NK-92 treated with Interleukin-12 subunit alpha and Interleukin-12 subunit beta, amount 100 ng/mL, for 24 hours (cell line): ENCODE results near the gene STEEP1.
"Not testable (repeated sequence)": the region's sequence is repeated elsewhere in the genome, so short reads cannot be mapped to it uniquely, and the experiment has no call there.

Experiments used
- DNase-seq: peaks from one replicate; lab custom pipeline; 2025; lab: John Stamatoyannopoulos, UW

STEEP1 gene

DNA sequence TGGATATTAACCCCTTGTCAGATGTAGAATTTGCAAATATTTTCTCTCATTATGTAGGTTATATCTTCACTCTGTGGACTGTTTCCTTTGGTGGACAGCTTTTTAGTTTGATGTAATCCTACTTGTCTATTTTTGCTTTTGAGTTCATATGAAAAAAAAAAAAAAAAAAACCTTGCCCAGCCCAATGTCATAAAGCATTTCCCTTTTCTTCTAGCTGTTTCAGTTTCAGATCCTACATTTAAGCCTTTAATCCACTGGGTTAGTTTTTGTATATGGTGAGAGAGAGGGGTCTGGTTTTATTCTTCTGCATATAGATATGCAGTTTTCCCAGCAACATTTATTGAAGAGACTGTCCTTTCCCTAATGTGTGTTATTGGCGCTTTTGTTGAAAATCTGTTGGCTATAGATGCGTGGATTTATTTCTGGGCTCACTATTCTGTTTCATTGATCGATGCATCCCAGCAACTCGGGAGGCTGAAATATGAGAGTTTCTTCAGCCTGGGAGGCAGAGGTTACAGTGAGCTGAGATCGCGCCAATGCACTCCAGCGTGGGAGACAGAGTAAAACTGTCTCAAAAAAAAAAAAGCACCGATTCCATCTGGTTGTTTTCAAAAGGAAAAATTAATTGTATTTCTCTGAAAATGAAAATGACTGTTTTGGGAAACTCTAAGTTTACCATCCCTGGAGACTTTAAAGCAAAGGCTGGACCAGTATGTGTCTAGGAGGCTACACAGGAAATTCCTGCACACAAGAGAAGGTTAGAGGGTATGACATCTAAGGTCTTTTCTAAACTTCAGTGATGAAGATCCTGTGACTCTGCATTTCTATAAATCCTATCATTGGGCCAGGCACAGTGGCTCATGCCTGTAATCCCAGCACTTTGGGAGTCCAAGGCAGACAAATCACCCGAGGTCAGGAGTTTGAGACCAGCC is 35.6 kb downstream of the STEEP1 start:
- no peak for DNase-seq

DNA sequence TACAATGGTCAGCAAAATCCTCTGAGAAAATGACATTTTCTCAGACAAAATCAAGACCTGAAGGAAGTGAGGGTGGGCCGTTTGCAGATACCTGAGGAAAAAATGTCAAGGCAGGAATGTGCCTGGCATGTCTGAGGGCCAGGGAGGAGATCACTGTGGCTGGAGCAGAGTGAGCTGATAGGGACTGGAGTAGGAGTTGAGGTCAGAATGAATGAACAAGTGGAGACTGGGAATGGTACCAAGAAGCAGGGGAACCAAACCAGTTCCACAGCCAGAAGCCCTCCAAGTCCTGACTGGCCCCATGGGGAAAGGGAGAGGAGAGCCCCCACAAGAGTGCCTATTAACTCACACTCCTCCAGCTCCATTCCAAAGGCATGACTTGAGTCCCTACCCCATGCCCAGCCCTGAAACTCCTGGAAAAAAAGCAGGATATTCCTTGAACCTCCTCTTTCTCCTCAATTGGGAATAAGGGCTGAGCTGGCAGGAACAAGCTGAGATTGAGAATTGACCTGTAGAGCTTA is 41.5 kb downstream of the STEEP1 start:
- DNase-seq: no peak

DNA sequence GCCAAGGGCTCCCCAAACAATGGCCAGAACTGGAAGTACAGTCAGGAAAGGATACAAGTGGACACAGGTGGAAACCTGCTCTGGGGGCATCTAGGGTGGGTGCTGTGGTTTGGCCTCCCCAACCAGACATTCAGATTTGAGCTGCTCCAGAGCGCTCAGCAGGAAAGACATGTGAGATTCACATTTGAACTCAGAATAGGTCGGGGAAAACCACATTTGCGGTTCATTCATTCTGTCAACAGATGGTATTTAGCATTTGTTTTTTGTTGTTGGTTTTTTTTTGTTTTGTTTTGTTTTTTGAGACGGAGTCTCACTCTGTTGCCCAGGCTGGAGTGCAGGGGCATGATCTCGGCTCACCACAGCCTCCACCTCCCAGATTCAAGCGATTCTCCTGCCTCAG is 44.0 kb downstream of the STEEP1 start:
- no peak for DNase-seq

DNA sequence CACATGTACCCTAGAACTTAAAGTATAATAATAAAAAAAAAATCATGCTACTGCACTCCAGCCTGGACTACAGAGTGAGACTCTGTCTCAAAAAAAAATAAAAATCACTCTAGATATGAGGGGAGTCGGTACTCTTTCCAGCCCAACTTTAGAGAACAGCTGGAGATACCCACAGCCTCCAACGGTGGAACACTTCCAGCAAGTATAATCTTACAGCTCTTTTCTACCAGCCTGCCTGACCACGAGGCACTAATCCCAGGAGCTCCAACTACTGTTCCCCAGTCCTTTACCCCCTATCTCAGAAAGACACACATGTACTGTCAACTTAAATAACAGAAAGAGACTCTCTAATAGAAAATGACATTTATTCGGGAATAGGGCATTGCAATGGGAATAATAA is 46.8 kb downstream of the STEEP1 start:
- DNase-seq: no peak

DNA sequence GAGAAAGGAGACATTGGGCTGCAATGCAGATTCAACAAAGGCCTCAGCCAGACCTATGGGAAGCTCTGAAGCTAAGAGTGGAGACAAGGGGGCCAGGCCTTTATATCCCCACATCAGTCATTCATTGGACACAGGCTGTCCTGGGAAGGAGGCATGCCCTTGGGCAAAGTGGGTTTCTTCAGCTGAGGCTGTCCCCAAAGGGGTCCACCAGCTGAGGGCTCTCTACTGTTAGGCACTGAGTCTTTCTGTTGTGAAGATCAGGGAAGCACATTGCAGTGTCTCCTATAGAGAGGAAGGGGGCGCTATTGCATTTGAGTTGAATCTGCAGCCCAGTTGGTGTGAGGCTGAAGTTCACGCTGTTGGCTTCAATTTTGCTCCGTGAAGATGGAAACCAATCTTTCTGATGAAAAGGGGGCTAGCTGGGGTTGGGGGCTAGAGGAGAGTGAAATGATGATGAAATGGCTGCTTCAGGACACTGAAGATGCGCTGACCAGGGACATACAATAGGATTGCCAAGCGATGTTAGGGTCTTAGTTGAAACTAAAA is 49.0 kb downstream of the STEEP1 start:
- DNase-seq: peak; percentile 4

DNA sequence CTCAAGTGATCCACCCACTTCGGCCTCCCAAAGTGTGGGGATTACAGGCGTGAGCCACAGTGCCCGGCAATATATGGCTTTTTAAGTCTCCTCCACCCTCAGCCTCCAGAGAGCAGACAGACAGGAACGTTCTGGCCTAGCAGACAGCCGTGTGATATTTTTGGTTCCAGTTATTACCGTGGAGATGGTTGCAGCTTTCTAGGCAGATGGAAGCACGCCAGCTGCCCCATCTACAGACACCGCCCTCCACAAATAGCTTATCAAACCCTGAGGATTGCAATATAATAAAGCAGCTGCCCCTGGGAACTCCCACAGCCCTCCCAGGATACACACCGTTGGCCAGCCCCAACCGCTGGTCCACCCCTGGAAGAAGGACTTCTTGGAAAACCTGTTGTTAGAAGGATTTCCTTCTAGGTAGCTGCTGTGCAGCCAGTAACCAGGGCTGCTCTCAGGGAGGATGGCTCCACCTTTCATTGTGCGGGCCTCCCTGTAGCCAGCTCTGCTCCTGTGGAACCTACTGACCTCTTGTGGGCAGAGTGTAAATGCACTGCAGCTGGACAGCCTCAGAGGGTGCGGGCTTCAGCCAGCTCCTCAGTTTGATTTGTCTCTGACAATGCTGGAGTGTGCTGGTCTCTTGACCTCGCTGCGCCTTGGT is 52.9 kb downstream of the STEEP1 start:
- DNase-seq: no peak

DNA sequence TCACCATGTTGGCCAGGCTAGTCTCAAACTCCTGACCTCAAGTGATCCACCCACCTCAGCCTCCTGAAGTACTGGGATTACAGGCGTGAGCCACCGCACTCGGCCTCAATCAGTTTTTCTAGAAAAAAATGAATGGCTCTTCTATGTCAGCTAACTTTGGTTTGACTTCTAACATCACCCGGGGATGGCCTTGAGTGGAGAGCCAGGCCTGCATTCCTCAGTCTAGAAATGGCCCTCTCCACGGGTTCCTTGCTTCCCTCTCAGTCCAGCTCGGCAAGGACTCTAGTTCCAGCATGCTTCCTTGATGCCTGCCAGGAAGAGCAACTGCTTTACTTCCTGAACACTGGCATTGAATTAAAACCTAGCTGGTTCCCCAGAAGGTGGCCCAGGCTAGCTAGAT is 58.0 kb downstream of the STEEP1 start:
- DNase-seq: no peak

DNA sequence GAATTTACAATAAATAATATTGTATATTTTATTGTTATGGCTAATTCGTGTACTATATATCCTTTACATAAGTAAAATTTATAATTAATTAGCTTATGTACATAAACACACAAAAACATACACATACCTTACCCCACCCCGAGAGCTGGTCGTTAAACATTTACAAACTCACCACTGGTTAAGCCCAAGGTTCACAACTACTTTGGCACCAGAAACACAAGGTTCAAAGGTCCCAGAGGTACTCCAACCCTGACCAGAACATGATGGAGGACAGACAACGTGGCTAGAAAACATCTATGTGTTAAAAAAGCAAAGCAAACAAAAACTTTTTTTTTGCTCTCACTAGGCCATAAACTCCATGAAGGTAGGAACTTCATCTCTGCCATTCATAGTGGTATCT is 59.3 kb downstream of the STEEP1 start:
- no peak for DNase-seq

DNA sequence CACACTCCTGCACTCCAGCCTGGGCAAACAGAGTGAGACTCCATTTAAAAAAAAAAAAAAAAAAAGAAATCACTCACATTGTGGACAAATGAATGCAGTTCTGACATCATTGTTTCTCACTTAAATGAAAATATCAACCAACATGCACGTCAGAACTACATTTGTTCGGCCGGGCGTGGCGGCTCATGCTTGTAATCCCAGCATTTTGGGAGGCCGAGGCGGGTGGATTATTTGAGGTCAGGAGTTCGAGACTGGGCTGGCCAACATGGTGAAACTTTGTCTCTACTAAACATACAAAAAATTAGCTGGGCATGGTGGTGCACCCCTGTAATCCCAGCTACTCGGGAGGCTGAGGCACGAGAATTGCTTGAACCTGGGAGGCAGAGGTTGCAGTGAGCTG is 60.1 kb downstream of the STEEP1 start:
- DNase-seq: not testable (repeated sequence)

DNA sequence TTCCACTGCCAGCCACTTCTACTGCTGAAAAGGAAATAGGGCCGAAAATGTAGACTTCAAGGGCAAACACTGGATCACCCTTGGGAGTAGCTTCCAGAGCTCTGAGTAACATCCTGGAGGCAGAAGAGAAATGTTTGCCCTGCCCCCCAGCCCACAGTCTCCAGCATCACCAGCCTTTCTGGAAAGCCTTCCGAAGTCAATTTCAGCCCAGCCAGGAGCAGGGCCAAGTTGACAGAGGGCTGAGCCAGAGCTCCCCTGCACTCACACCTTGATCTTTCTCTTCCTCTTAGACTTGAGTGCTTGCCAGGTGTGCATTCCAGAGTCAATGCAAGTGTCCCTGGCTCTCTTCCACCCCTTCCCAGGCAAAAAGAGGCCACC is 61.7 kb downstream of the STEEP1 start:
- no peak for DNase-seq

DNA sequence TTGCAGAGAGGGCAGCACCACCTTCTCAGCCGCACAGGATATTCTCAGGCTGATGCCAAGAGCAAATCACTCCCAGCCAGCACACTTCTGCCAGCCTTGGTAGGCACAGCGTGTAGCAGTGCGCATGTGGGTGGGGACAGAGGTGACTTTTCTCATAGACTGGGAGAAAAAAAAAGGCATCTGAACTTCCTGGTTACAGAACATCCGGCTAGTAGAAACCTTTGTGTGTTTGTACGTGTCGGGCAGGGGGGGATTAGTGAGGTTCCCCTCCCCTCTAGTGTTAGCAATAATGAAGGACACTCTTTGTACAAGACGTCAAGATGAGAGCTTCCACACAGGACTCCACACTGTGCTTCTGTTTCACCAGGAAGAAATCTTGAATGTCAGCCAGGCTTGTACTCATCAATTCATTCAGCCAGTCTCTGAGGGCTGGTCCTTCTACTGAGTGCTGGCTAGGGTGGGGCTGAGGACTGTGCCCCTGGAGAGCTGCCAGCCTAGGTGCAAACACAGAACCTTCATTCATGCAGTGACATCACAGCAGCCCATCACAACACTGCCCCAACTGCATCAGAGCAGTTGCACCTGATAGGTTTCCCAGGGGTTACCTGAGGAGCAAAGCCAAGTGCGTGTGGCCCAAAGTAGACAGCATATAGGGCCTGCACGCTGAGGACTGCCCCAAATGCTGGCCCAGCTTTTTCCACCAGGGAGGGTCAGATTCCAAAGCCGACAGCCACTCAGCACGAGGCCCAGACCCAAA is 62.3 kb downstream of the STEEP1 start:
- DNase-seq: no peak

DNA sequence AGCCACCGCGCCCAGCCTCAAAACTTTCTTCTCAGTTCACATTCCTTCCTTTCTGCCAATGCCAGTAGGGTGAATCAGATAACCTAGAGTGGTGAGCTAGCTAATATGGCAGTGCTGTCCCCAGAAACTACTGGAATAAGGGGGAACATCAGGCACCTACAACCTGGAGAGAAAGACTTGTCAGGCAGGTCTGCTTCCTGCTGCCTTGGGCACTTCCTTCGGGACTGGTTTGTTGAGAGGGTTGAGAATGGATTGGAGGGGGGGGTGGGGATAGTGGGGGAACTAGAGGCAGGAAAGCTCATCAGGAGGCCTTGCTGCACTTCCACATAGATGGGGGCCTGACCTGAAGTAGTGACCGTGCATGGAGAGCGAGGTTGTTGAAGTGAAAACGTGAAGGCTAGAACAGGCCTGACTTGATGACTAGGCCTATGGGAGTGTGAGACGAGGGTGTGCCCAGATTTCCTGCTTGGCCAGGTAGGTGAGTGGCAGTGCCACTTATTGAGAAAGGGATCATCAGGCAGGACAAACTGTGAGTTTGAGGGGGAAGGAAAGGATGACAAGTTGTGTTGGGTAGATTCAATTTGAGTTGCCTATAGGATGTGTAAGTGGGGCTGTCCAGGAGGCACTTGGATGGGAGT is 63.6 kb downstream of the STEEP1 start:
- no peak for DNase-seq

DNA sequence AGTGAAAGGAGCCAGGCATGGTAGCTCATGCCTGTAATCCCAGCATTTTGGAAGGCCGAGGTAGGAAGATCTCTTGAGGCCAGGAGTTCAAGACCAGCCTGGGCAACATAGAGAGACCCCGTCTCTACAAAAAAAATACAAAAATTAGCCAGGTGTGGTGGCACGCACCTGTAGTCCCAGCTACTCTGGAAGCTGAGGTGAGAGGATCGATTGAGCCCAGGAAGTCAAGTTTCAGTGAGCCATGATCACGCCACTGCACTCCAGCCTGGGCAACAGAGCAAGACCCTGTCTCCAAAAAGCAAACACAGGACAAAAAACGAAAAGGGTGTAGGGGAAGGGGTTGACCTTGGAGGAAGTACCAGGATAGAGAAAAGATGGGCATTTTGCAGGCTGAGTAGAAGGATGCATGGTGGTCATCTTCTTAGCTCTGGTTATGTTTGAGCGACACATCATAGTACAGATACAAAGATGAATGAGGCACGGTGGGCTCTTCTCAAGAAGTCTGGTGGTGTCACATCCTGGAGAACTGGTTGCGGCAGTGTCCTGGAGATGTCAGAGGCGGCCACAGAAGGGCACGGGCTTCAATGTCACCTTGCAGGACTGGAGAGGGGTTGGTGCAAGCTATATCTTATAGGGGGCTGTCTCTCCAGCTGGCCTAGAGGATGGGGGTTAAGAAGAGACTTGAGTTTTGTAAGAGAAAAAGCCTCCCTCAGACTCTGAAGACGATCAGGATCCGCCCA is 65.0 kb downstream of the STEEP1 start:
- DNase-seq: no peak

DNA sequence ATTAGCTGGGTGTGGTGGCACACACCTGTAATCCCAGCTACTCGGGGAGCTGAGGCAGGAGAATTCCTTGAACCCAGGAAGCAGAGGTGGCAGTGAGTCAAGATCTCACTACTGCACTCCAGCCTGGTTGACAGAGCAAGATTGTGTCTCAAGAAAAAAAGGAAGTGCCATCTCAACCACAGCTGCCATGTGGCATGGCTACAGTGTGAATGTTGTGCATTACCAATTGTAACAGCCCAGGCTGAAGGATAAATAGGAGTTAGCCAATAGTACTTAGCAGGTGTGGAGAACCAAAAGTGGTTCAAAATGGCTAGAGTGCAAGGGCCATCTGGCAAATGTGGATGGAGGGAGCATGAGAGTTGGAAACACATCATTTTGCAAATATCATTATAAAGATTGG is 68.0 kb downstream of the STEEP1 start:
- no peak for DNase-seq

DNA sequence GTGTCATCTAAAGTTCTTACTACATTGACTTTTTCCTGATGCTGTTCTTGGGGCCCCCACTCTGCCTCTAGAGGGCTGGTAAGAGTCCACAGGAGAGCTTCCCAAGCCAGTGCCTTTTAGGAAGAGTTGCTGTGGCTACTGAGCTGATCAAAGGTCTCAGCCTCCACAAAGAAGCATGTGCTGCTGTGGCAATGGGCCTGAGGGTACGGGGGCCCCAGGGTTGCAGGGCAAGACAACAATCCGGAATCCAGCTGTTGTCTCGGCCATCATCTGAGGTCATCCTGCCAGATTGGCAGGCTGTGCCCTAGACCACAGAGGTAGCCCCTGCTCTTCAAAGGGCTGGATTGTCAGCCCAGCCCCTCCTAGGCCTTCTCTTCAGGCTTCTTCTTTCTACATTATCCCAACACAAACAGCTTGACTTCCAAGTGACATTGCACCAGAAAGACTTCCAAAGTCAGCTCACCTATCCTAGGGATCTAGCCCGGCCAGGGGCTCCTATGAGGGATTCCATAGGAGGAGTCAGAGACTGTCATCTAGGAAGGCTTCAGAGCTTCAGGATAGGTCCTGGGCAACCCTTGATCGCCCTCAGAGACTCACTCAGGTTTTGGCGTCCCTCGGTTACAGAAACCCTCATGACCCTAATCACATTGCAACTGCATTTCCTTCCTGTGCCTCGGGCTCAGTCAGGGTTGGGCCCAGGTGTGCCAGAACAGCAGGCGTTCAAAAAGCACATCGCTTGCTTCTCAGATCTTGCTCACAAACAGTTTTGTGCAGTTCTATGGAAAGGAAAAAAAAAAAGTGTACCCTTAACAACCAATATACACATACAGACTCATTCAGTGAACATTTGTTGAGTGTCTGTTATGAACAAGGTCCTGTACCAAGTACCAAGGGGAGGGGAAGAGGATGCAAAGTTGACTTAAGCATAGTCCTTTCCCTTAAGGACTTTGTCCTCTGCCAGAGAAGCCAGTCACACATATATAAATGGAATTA is 69.2 kb downstream of the STEEP1 start:
- DNase-seq: no peak

DNA sequence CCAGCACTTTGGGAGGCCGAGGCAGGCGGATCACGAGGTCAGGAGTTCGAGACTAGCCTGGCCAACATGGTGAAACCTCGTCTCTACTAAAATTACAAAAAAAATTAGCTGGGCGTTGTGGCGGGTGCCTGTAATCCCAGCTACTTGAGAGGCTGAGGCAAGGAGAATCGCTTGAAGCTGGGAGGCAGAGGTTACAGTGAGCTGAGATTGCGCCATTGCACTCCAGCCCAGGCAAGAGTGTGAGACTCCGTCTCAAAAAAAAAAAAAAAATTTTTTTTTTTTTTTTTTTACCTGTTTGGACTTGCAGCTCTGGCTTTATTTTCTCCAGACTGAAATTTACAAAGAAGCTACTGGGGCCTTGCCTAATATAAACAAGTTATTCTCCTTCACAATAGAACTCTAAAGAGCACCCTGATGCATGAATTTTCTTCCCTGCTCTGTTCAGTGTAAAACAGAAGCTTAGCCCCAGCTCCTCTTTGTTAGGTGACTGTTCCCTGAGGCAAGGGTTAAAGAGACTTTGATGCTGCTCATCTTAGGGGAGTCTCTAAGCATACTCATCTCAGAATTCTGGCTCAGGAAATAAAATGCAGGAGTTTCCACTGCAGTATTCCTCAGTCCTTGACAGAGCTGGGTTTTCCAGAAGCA is 71.2 kb downstream of the STEEP1 start:
- DNase-seq: not testable (repeated sequence)

DNA sequence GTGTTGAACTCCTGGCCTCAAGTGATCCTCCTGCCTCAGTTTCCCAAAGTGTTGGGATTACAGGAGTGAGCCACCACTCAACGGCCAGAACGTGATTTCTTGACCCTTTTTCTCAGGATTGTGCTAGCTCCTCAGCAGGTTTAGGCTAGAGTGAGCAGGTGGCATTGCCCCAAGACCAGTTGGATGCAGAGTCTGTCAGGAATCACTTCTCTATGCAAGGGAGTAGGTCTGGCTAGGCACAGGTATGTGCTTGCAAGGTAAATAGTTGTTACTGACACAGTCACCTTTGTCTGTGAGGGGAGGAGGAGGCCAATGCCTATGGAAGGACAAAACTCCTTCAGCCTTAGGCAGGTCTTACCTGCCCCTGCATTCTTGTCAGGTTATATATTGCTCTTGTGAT is 72.7 kb downstream of the STEEP1 start:
- DNase-seq: no peak

DNA sequence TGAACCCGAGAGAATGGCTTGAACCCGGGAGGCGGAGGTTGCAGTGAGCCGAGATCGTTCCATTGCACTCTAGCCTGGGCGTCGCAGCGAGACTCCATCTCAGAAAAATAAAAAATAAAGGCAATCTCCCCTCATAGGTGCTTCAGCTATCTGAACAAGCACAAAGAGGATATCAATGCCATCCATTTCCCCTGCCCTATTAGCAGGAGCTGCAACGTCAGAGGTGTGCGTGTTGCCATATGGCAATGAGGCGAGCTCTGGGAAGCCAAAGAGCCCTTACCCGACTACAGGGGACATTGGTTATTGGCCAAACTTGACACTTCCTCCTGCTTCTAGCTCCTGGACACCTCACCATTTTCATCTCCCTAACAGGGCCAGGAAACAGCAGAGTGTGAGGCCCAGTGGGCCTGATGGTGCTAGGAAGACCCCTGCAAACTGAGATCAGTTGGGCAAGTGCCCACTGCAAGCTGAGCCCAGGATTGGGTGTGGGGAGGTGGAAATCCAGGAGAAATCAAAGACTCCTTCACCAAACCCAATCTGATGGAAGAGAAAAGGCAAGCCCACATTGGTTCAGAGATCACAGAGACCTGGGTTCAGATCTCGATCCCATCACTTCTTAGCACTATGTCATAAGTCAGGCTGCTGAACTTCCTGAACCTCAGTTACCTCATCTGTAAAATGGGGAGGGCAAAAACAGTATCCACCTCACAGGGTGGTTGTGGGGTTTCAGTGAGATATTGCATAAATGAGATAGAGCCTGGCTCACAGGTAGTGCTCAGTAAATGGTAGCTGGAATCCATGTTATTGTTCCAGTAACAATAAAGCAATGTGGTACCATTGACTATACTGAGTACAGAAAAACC is 75.8 kb downstream of the STEEP1 start:
- no peak for DNase-seq
